ENCODE data around the gene GIMAP7.

- TF ChIP-seq CTCF (IDR thresholded peaks at IDR 0.05), result no peak
- TF ChIP-seq POLR2A (IDR thresholded peaks at IDR 0.05), result no peak
- no peak for TF ChIP-seq EP300 (IDR thresholded peaks at IDR 0.05; ENCODE audit: low read depth)
- TF ChIP-seq POLR2AphosphoS5 (IDR thresholded peaks at IDR 0.05), result no peak
These were observed 11.1 kb upstream of the GIMAP7 start for GRCh38 chr7:150503581-150503980.
